HS-27A (cell line): ENCODE data around the gene ADAM12.
"Not testable (repeated sequence)": the region's sequence is repeated elsewhere in the genome, so short reads cannot be mapped to it uniquely, and the experiment has no call there.

Experiments
- DNase-seq: peaks from one replicate; pipeline ENCODE4 v3.0.0-alpha.2; 2012; ENCODE audit warnings: low read depth, missing footprints

Gene ADAM12

GRCh38 chr10:126262233-126262838 lies 125.9 kb downstream of the ADAM12 start:
- no peak for DNase-seq

- DNase-seq = no peak
These were observed 128.4 kb downstream of the ADAM12 start for GRCh38 chr10:126259760-126260479.

DNA sequence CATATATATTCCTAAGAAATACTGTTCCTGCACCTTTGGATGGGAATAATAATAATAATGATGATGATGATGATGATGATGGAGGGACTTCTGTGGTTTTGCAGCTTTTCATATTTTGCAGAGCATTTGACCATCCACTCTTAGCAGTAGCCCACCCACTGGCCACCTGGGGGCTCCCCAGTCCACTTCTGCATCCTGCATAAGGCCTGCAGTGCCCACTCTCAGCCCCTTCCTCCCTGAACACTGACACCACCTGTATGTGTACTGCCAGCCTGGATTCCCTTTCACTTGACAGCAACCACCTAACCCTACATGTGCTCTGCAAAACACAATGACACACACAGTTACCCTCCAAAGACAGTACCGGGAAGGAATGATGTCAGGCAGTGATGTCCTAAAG lies 131.4 kb downstream of the ADAM12 start:
- no peak for DNase-seq

DNA sequence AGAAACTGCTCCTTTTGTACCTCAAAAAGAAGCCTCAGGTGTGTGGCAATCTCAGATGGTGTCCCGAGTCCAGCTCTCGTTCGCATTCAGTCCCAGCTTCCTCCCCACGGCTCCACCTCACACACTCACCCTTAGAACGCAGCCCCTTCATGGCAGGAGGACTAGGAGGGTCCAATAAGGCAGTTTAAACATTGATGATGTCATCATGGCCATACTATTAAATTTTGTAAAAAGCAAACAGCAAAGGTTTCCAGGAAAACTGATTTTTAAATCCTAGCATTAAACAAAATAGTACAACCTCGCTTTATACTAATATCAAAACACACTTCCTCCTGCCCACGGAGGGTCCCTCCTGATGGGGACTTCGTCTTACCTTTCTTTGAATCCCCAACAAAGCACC lies 133.0 kb downstream of the ADAM12 start:
- no peak for DNase-seq

GRCh38 chr10:126253611-126253998 lies 134.7 kb downstream of the ADAM12 start:
- no peak for DNase-seq

GRCh38 chr10:126252884-126253610 lies 135.2 kb downstream of the ADAM12 start:
- DNase-seq = peak; percentile 82

- no peak for DNase-seq
These were observed 136.4 kb downstream of the ADAM12 start for GRCh38 chr10:126251778-126252407.

GRCh38 chr10:126250527-126251310 lies 137.6 kb downstream of the ADAM12 start:
- DNase-seq = no peak

DNA sequence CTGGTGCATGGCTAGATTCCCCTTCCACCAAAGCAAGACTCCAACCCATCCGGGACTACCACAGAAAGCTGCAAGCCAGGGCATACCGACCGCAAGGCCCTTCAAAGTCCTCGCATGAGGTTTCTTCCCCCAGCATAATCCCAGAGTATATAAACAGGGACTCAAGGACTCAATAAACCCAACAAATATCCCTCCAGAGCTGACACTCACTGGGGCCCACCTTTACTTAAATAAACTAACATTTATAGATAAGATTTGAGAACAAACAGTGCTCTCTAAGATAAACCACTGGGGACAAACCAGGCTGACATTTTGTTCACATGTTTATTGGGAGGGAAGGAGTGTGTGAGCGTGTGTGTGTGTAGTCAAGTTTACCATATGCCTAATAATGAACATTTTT lies 138.2 kb downstream of the ADAM12 start:
- no peak for DNase-seq

GRCh38 chr10:126247446-126247975 lies 140.8 kb downstream of the ADAM12 start:
- peak; percentile 86 for DNase-seq

GRCh38 chr10:126246396-126246795 lies 141.9 kb downstream of the ADAM12 start:
- DNase-seq = not testable (repeated sequence)

DNA sequence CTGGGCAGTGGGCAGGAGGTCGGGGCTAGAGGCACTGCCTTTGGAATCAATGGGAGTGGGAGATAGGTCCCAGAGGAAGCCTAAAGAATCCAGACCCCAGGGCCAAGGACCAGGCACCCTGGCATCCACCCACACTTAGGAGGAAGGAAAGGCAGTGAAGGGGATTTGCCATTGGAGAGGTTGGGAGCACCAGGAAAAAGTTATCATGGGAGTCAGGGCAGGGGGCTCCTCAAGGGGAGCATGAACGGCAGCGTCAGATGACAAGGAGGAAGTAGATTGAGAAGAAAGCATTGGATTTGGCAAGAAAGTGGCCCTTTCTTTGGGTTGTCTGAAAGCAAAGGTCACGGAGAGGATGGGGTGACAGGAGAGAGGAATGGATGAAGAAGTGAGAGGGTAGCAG lies 142.8 kb downstream of the ADAM12 start:
- no peak for DNase-seq

DNA sequence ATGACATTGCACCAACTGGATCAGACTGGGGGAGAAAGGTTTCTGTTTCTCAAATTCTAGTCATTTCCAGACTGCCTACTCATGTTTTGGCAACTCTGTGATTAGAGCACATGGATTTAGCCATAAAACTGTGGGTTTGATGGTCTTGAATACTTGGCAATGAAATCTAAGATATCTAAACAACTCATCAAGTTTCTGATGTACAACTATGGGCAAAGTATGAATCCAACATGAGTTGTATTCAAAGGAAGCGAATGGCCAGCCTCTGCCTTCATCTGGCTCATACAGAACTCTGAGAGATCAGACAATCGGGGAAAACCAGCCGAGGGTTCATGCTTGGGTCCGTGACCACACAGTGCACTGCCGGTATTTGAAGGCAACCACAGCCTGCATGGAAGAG lies 144.3 kb downstream of the ADAM12 start:
- DNase-seq = peak; percentile 51

GRCh38 chr10:126243306-126243705 lies 145.0 kb downstream of the ADAM12 start:
- no peak for DNase-seq

- no peak for DNase-seq
These were observed 145.6 kb downstream of the ADAM12 start for GRCh38 chr10:126242397-126243260.

DNA sequence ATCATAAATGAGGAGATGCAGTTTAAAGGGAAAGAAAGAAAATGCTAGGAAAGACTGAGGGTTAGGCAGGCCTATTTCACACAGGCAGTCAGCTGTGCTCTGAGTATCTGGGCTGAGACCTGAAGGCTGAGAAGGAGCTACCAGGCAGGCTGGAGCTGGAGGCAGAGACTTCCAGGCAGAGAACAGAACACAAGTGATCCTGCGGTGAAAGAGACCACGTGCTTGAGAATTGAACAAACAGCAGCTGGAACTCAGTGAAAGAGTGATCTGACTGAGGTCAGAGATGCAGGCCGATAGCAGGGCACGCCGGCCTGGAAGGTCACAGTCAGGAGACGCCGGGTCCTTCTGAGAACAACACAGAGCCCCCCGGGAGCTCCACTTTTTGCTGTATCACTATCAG lies 147.8 kb downstream of the ADAM12 start:
- no peak for DNase-seq

- DNase-seq = no peak
These were observed 148.4 kb downstream of the ADAM12 start for GRCh38 chr10:126239844-126240243.

- no peak for DNase-seq
These were observed 152.1 kb downstream of the ADAM12 start for GRCh38 chr10:126235979-126236851.

- DNase-seq = no peak
These were observed 152.9 kb downstream of the ADAM12 start for GRCh38 chr10:126235091-126235978.
